HG02870 (cell line): ENCODE measurements around the gene PROCA1.
"Not testable (repeated sequence)": the region's sequence is repeated elsewhere in the genome, so short reads cannot be mapped to it uniquely, and the experiment has no call there.

Source experiments
- ATAC-seq: cut with Tn5 transposase; IDR thresholded peaks from one replicate; pipeline ENCODE4 v1.9.1; 2021; ENCODE audit warnings: mild to moderate bottlenecking, moderate library complexity; ENCODE audit not compliant: unreplicated experiment

PROCA1 gene

DNA sequence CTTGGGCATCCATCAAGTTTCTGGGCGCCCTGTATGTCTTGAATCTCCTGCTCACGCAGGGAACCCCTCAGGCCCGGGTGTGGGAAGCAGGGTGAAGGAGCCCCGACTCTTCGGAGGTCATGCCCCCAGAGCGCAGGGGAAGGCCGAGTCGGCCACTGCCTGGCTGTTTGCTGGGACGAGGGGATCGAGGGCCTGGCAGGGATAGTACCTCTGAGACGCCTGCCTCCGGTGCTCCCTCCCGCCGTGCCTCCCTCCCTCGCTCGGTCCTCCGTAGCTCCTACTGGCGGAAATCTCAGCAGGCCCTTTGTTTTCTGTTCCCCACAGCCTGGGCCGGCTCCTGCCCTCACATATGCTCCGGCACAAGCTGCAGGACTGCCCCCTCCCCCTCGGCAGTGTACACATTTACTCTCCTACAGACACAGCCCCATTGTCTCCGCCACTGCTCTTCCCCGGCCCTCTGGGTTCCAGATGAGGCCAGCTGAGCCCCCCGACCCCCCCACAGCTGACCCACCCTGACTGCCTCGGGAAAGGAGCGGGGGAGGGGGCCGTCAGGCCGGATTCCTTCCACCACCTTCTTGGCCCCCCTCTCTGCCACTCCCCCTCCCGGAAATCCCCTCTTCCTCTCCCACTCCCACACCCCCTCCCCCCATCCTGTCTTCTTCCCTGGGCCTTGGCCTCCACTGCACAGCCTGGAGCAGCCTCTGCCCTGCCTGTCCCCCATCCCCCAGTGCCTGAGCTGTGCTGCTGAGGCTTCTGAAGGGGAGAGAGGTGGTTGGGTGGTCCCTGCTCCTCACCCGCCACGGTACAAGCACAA, 33.5 kb upstream of the PROCA1 start:
- ATAC-seq = no peak

DNA sequence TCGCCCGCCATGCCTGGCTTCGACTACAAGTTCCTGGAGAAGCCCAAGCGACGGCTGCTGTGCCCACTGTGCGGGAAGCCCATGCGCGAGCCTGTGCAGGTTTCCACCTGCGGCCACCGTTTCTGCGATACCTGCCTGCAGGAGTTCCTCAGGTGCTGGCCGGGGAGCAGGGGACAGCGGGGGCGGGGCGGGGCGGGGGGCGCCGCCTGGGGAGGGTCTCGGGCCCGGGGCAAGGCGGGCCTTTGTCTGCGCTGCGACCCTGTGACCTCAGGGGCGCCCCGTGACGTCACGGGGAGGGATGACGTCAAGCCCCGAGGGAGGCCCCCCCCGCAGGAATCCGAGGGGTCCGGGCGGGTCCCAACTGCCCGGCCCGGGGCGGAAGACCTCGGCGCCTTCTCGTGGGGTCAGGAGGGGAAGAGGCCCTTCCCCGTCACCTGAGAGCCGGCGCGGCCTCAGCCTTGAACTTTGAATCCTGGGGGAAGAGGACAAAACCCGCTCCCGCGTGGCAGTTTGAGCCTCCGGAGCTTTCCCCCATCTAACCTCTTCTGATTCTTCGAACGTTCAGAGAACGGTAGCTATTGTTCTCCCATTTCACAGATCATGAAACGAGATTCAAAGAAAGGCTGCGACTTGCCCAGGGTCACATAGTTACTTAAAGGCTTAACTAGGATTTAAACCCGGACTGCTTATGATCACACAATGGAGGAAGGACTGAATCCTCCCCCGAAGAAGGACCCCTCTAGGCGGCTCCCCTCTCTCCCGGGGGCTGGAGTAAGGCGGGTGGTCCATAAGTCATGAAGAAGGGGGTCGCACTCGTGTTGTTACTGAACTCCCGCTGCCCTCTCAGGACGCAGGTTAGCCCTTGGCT, 32.6 kb upstream of the PROCA1 start:
- ATAC-seq = peak; percentile 19

- peak; percentile 49 for ATAC-seq
These were observed 31.8 kb upstream of the PROCA1 start, which contains the start of gene TRAF4 for GRCh38 chr17:28743243-28744103. Gene TRAF4 (plus strand): TSS chr17:28744011. CDS start chr17:28744113, 102 bp downstream.

DNA sequence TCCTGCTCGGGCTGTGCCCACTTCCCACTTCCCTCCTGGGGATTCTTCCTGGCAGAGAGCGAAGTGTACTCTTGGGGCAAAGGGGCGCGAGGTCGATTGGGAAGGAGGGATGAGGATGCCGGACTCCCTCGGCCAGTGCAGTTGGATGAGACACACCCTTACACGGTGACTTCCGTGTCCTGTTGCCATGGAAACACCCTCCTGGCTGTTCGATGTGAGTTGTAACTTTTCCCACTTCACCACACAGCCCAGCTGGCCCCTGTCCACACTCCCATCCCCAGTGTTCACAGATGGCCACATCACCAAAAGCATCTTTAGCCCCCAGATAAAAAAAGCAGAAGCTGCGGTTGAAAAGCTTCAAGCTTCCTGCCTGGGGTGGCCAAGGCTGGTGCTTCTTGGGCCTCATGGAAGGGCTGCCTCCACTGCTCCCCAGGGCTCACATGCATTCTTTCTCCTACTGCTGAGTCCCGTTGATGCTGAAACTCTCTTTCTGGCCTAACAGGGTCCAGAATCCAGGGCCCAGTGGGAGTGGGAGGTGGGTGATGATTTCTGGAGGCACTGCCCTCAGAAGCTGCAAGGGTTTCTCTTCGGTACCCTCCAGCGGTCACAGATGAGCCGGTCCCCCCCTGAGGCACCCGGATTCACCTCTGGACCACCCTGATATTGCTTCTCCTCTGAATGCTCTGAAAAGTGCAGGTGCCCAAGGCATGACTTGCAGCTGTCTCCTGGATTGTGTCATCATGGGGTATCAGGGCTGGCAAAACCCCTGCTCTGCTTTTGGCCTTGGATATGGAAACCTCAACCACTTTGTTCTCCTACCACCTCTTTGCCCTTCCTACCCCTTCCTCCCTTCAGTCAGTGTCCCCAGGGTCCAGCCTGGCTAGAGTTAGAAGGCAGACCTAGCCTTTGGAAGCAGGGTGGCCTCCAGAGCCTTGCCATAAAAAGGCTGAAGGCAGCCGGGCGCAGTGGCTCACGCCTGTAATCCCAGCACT, 30.0 kb upstream of the PROCA1 start:
- ATAC-seq = no peak

- ATAC-seq = no peak
These were observed 29.0 kb upstream of the PROCA1 start for GRCh38 chr17:28740406-28741357.

DNA sequence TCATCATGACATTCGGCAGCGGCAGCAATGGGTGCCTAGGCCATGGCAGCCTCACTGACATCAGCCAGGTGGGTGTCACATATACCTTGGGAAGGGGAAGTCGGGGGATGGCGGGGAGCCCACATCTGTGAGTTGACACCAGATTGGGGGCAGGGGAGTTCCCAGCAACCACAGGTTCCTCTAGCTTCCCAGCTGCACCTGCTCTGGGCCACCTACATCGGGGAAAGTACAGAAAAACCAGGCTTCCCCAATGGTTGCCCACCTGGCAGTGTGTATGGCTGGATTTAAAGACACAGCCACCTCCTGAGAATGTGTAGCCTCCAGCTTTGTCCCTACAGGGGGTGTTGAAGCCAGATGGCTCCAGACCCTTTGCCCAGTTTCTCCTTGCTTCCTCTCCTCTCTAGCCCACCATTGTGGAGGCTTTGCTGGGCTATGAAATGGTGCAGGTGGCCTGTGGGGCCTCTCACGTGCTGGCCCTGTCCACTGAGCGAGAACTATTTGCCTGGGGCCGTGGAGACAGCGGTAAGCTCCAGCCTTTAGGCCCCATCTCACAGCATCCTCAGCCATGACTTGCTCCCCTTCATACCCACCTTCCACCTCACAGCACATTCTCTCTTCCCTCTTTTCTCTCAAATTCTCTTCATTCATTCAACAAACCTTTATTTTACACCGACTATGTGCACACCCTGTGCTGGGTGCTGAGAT, 27.1 kb upstream of the PROCA1 start:
- ATAC-seq = no peak

DNA sequence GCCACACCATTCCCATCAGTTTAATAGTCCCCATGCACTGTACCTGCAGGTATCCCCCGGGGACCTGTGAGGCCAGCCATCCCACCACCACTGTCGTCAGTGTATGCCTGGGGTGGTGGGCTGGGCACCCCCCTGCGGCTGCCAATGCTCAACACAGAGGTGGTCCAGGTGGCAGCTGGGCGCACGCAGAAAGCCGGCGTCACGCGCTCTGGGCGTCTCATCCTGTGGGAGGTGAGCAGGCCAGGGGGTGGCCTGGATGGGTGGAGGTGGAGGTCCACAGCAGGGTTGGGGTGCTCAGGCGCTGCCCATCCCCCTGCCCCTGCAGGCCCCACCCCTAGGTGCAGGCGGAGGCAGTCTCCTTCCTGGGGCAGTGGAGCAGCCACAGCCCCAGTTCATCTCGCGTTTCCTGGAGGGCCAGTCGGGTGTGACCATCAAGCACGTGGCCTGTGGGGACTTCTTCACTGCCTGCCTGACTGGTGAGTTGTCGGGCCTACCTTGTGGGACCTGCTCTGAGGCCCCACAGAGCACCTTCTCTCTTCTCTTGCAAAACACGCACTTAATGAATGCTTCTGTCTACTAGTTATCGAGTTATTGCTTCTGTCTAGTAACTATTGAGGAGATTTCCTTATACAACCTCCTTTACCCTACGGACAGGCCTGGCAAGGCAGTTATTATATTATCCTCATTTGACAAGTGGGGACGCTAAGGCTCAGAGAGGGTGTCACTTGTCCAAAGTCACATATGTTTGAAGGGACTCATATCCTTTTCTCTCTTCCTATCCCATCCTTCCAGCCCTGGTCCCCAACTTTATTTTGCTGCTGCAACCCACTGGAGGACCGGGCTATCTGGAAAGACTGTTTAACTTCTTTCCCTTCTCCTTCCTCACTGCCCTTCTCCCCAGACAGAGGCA, 26.3 kb upstream of the PROCA1 start:
- peak; percentile 61 for ATAC-seq

DNA sequence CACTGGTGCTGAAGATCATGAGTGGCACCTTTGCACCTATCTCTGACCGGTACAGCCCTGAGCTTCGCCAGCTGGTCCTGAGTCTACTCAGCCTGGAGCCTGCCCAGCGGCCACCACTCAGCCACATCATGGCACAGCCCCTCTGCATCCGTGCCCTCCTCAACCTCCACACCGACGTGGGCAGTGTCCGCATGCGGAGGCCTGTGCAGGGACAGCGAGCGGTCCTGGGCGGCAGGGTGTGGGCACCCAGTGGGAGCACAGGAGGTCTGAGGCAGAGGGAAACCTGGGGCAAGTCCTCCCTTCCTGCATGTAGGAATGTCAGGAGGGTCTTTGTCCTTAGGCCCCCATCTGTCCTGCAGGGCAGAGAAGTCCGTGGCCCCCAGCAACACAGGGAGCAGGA, 25.6 kb upstream of the PROCA1 start:
- ATAC-seq = no peak

DNA sequence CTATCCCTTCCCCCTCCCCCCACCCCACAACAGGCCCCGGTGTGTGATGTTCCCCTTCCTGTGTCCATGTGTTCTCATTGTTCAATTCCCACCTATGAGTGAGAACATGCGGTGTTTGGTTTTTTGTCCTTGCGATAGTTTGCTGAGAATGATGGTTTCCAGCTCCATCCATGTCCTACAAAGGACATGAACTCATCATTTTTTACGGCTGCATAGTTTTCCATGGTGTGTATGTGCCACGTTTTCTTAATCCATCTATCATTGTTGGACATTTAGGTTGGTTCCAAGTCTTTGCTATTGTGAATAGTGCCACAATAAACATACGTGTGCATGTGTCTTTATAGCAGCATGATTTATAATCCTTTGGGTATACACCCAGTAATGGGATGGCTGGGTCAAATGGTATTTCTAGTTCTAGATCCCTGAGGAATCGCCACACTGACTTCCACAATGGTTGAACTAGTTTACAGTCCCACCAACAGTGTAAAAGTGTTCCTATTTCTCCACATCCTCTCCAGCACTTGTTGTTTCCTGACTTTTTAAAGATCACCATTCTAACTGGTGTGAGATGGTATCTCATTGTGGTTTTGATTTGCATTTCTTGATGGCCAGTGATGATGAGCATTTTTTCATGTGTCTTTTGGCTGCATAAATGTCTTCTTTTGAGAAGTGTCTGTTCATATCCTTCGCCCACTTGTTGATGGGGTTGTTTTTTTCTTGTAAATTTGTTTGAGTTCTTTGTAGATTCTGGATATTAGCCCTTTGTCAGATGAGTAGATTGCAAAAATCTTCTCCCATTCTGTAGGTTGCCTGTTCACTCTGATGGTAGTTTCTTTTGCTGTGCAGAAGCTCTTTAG, 24.5 kb upstream of the PROCA1 start:
- not testable (repeated sequence) for ATAC-seq

DNA sequence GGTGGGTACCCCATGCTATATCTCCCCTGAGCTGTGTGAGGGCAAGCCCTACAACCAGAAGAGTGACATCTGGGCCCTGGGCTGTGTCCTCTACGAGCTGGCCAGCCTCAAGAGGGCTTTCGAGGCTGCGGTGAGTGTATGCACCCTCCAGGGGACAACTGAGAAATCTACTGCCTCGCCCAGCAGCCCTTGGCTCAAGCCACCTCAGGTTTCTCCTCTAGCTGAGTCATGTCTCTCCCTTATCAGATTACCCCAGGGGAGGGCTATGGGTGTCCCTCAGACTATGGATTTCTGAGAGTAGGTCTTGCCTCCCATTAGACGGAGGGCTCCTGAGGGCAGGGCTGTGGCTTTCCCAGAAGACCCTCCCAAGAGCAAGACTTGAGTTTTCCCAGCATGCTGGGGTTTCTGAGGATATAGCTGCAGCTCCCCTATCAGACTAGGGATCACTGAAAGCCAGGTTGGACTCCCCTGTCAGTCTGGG, 23.6 kb upstream of the PROCA1 start:
- no peak for ATAC-seq

DNA sequence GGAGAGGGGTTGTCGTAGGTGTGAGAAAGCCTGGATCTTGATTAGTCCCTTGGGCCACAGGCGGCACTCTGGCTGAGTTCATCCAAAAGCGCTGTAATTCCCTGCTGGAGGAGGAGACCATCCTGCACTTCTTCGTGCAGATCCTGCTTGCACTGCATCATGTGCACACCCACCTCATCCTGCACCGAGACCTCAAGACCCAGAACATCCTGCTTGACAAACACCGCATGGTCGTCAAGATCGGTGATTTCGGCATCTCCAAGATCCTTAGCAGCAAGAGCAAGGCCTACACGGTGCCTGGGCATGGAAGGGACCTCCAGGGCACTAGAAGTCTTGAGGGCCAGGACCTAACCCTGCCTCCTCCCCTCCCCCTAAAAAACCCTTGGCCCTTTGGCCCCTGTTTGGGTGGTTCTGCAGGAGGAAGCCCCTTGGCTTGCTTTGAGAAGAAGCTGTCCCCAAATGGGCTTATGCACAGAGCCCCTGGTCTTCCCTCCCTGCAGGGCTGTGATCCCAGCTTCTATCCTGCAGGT, 23.1 kb upstream of the PROCA1 start:
- no peak for ATAC-seq

DNA sequence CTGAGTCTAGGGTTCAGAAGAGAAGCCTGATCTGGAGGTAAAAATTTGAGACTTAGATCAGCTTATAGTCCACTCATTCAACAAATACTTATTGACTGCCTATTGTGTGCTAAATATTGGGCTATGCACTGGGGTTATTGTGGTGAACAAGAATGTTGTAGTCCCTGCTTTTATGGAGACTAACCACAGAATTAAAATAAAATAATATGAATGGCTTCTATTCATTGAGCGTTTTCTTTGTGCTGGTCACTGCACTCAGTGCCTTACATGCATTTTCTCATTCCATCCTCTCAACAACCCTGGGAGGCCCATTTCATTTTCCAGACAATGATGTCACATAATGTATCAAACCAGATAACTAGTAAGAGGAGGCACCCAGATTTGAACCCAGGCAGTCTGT, 21.7 kb upstream of the PROCA1 start:
- ATAC-seq = no peak

DNA sequence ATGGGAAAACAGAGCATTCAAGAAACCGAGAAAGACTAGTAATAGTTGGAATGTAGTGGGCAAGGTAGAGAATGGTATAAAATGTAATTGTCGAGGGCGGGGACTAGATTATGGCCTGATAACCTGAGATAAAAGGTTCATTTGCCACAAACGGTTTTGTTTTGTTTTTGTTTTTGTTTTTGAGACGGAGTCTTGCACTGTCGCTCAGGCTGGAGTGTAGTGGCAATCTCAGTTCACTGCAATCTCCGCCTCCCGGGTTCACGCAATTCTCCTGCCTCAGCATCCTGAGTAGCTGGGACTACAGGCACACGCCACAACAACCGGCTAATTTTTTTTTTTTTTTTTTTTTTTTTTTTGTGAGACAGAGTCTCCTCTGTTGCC, 18.3 kb upstream of the PROCA1 start:
- ATAC-seq = no peak

GRCh38 chr17:28728364-28729200, 16.9 kb upstream of the PROCA1 start, which contains the start of gene NEK8:
Gene NEK8 (plus strand): TSS chr17:28728788. CDS start chr17:28728814, 26 bp downstream.
- peak; percentile 30 for ATAC-seq
